ENCODE results near the gene SCRT2.

- TF ChIP-seq, protein P1, sequence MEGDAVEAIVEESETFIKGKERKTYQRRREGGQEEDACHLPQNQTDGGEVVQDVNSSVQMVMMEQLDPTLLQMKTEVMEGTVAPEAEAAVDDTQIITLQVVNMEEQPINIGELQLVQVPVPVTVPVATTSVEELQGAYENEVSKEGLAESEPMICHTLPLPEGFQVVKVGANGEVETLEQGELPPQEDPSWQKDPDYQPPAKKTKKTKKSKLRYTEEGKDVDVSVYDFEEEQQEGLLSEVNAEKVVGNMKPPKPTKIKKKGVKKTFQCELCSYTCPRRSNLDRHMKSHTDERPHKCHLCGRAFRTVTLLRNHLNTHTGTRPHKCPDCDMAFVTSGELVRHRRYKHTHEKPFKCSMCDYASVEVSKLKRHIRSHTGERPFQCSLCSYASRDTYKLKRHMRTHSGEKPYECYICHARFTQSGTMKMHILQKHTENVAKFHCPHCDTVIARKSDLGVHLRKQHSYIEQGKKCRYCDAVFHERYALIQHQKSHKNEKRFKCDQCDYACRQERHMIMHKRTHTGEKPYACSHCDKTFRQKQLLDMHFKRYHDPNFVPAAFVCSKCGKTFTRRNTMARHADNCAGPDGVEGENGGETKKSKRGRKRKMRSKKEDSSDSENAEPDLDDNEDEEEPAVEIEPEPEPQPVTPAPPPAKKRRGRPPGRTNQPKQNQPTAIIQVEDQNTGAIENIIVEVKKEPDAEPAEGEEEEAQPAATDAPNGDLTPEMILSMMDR (IDR thresholded peaks at IDR 0.05) = no peak
- no peak for TF ChIP-seq POLR2A (IDR thresholded peaks at IDR 0.05; ENCODE audit: low read depth)
Observed at GRCh38 chr20:638579-638978, 37.0 kb downstream of the SCRT2 start.

Measured in esophagus muscularis mucosa (tissue), 3 donors.